Measurements from ENCODE around the gene PCDH9. TPM values are rescaled to one million over a fixed set of nuclear protein-coding genes. Genes with fewer than 3 reads are reported as not detected.

Gene PCDH9
- total RNA-seq, 2 donors from 2014 or later, result 0.44 to 1.0 TPM

DNA sequence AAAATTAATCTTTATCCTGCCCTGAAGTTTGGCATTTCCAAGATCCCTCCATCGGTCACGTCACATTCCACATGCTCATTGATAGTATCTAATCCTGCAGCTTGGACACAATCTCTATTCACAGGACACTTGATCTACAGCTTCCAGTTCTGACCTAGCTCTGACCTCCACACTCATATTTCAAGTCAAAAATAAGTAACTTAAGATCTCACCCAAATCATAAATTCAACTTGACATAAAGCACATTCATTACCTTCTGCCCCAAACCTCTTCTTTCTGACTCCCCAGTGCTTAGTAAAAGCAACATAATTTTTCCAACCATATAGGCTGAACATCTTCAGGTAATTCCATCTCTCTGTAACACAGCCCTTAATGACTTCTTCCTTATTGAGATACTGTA lies 880.2 kb downstream of the PCDH9 start:
- H3K27me3 ChIP-seq, result no peaks in the 10 kb centered on the region
- H3K4me3 ChIP-seq, result no peak overlapping the region
- no peaks in the 10 kb centered on the region for H3K9me3 ChIP-seq
- intact Hi-C loops (cut with DNase I), result no loop called here
- TF ChIP-seq, protein P1, sequence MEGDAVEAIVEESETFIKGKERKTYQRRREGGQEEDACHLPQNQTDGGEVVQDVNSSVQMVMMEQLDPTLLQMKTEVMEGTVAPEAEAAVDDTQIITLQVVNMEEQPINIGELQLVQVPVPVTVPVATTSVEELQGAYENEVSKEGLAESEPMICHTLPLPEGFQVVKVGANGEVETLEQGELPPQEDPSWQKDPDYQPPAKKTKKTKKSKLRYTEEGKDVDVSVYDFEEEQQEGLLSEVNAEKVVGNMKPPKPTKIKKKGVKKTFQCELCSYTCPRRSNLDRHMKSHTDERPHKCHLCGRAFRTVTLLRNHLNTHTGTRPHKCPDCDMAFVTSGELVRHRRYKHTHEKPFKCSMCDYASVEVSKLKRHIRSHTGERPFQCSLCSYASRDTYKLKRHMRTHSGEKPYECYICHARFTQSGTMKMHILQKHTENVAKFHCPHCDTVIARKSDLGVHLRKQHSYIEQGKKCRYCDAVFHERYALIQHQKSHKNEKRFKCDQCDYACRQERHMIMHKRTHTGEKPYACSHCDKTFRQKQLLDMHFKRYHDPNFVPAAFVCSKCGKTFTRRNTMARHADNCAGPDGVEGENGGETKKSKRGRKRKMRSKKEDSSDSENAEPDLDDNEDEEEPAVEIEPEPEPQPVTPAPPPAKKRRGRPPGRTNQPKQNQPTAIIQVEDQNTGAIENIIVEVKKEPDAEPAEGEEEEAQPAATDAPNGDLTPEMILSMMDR (IDR thresholded peaks at IDR 0.05), result no peak
- no peak for DNase-seq
- H3K4me1 ChIP-seq, result no peaks in the 10 kb centered on the region
- no peak overlapping the region for H3K9ac ChIP-seq (ENCODE audit: low read depth in 2 of 2, low read length in 2 of 2)
- H3K36me3 ChIP-seq, result no peaks in the 10 kb centered on the region
- H3K27ac ChIP-seq, result no peak overlapping the region

DNA sequence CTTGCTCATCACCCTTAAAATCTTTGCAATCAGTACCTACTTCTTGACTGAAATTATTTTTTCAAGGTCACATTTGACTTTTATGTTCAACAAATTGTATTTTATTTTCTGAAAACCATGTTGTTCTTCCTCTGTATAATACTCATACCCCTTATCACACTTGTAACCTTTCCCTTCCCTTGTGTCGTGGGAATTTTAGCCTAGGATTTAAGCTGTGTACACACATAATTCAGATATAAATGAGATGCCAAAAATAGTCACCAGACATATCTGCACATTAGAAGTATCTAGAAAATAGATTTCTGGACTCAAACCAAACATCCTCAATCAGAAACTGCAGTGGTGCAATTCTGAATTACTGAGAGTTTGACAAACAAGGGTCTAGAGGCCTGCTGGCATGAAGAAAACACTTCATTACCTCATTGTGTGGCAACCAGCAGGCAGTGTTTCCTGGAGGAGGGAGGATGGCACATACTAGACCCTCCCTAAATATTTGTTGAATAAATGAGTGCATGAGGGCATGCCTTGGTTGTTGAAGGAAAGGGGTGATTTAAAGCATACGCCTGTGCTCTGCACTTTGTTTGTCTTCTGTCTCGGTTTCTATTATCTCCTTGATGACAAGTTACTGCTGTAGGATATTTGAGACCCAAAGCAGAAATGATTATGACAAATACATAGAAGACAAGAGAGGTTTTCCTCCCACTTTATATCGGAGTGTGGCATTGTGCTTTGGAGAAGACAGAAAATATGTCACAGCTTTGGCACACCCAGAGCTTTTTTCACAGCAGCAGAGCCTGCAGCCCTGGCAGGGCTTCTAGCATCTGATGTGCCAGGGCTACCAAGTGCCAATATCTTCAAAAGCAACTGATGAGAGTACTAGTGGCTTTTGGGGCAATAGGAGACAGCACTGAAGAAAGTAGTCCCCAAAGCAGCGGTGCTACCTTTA lies 881.1 kb downstream of the PCDH9 start:
- no peak for DNase-seq
- Histone ChIP-seq H3K9ac (ENCODE audit: low read depth in 2 of 2, low read length in 2 of 2) (no peak overlapping the region), H3K4me1 (no peaks in the 10 kb centered on the region), H3K36me3 (no peaks in the 10 kb centered on the region), H3K9me3 (no peaks in the 10 kb centered on the region), H3K27me3 (no peaks in the 10 kb centered on the region), H3K27ac (no peak overlapping the region), H3K4me3 (no peak overlapping the region)
- TF ChIP-seq, protein P1 (IDR thresholded peaks at IDR 0.05), result no peak
- intact Hi-C loops (cut with DNase I), result no loop called here

DNA sequence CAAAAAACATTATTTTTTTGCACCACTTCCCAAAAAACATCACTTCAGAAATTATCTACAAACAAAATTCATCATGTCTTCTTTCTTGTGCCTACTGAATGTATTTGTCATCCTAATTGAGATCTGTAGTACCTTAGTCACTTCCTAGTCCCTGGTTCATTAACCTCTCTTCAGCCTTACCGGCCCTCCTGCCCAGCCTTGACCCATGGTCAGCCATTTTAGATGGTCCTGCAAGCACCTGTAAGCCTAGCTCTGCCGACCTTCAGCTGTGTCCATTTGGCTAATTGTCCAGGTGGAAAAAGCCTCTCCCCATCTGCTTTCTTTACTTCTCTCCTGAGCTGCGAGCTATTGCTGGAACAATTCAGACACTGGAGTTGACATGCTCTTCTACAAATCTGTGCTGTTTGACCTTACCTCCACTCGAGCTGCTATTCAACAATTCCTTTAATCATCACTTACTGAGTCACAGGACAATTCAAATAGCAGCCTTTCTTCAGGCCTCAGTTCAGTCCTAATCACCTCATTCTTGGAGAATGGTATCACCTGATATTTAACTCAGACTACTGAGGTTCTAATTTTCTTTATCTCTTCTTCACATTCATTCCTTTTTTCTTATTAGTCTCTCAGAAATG lies 882.5 kb downstream of the PCDH9 start:
- H3K4me3 ChIP-seq, result no peak overlapping the region
- no peak overlapping the region for H3K9ac ChIP-seq (ENCODE audit: low read depth in 2 of 2, low read length in 2 of 2)

DNA sequence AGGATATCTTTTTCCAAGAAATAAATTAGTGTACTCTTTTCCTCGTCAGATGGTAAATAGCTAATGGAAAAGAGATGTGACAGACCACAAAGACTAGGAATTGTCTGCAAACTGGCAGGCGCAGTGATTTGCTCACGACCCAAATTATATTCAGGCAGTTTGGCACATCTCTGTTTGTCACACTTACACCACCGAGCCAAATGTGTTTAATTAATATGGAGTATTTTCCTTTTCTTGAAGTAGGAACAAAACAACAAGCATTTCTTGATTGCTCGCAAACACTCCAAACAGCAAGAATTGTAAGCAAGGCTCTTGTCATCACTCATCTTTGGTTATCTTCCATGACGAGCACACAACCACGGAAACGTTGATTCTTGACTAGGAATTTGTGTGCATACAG lies 884.2 kb downstream of the PCDH9 start:
- intact Hi-C loops (cut with DNase I), result no loop called here
- H3K9ac ChIP-seq (ENCODE audit: low read depth in 2 of 2, low read length in 2 of 2), result no peak overlapping the region
- DNase-seq, result no peak
- H3K9me3 ChIP-seq, result no peaks in the 10 kb centered on the region
- TF ChIP-seq, protein P1 (IDR thresholded peaks at IDR 0.05), result no peak
- H3K36me3 ChIP-seq, result no peaks in the 10 kb centered on the region
- H3K27me3 ChIP-seq, result no peaks in the 10 kb centered on the region
- H3K4me3 ChIP-seq, result no peak overlapping the region
- H3K27ac ChIP-seq, result no peak overlapping the region
- no peaks in the 10 kb centered on the region for H3K4me1 ChIP-seq

More for the DNA sequence above, 882.5 kb downstream of the PCDH9 start:
- no peaks in the 10 kb centered on the region for H3K9me3 ChIP-seq
- H3K27me3 ChIP-seq, result no peaks in the 10 kb centered on the region
- TF ChIP-seq, protein P1 (IDR thresholded peaks at IDR 0.05), result no peak
- intact Hi-C loops (cut with DNase I), result no loop called here
- H3K4me1 ChIP-seq, result no peaks in the 10 kb centered on the region
- H3K36me3 ChIP-seq, result no peaks in the 10 kb centered on the region
- DNase-seq, result no peak
- H3K27ac ChIP-seq, result no peak overlapping the region

DNA sequence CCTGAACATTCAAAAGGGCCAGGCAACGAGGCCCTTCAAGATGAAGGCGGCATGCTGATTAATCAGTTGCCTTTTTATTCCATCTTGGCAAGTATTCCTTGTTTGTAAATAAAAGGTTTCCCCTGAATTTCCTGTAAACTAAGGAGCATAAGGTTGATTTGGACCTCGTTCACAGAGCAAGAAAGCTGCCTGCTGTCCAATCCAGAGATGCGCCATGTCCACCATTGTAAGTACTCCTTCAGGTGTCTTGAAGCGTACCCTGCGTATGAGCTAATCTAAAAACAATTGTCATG lies 884.7 kb downstream of the PCDH9 start:
- Histone ChIP-seq H3K9ac (ENCODE audit: low read depth in 2 of 2, low read length in 2 of 2) (no peak overlapping the region), H3K4me3 (no peak overlapping the region), H3K4me1 (no peaks in the 10 kb centered on the region), H3K36me3 (no peaks in the 10 kb centered on the region), H3K9me3 (no peaks in the 10 kb centered on the region), H3K27me3 (no peaks in the 10 kb centered on the region), H3K27ac (no peak overlapping the region)
- DNase-seq, result no peak
- TF ChIP-seq, protein P1 (IDR thresholded peaks at IDR 0.05), result no peak
- intact Hi-C loops (cut with DNase I), result no loop called here
